ENCODE measurements around the gene GNAQ. TPM values are rescaled to one million over a fixed set of nuclear protein-coding genes. Genes with fewer than 3 reads are reported as not detected.

The GNAQ gene
- total and polyA plus RNA-seq, 2 donors (not counting 1 experiment from before 2014, with no cell fraction given): 0.60 to 1.4 TPM

DNA sequence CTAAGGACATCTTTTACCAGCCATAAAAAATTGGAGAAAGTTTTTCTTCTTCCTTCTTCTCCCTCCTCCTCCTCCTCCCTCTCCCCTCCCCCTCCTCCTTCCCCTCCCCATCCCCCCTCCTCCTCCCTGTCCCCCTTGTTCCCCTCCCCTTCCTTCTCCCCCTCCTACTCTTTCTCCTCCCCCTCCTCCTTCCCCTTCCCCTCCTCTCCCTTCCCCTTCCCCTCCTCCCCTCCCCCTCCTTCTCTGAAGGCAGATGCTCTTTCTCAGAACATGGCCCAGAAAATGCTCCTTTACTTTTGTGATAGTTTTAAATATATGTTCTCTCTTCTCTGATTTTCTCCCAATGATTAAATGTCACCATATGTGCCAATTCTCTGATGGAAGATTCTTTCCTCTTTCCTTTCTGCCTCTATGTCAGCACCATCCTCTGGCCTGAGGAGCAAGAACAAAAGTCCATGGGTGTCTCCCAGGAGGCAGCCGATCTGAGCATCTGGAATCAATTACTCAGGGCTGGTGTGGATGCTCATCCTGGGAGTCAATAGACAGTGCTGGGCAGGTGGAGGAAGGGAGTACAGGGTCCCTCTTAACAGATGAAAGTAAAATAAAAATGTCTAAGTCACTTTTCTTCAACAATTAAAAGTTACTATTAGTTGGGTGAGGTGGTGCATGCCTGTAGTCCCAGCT is 320.5 kb downstream of the GNAQ start:
- H3K4me3 Mint-ChIP-seq: no peak overlapping the region
- no peak overlapping the region for H3K4me3 ChIP-seq (ENCODE audit: control extremely low read depth in 1 of 5, extremely low read depth in 1 of 5, insufficient read depth in 1 of 5, low read depth in 2 of 5, low read length in 4 of 5)
- ATAC-seq (ENCODE audit: low read depth) (no peak), DNase-seq (no peak)
- H3K27me3 Mint-ChIP-seq: no peaks in the 10 kb centered on the region
- H4K20me1 ChIP-seq (ENCODE audit: control insufficient read depth, insufficient read depth, low read length, poor library complexity, severe bottlenecking): no peaks in the 10 kb centered on the region
- intact Hi-C loops (cut with micrococcal nuclease): no loop called here
- H3K4me1 ChIP-seq (ENCODE audit: control insufficient read depth in 2 of 2, insufficient read depth in 2 of 2, low read length in 2 of 2): peaks cover 12 to 14% of the 10 kb centered on the region in 2 donors
- no peak overlapping the region for H3K4me2 ChIP-seq (replicated peaks; ENCODE audit: low read depth, low read length, poor library complexity, severe bottlenecking)
- TF ChIP-seq EZH2 (IDR thresholded peaks at IDR 0.05; ENCODE audit: borderline replicate concordance, insufficient read depth, low read depth, low read length, poor library complexity, severe bottlenecking) (no peak), CTCF (IDR thresholded peaks at IDR 0.05) (no peak)
- no peaks in the 10 kb centered on the region for H3K9me3 Mint-ChIP-seq (ENCODE audit: insufficient read depth)
- H3K4me1 Mint-ChIP-seq: peaks cover 15% of the 10 kb centered on the region
- no peak overlapping the region for H3K27ac ChIP-seq (ENCODE audit: low read length in 2 of 2)
- no CpG with 5 or more reads among the region's 1 CpG for WGBS (ENCODE audit: insufficient coverage)
- ChIA-PET POLR2A (no interaction called here), CTCF (no interaction called here)
- H3K36me3 ChIP-seq (replicated peaks in 1 of 2; ENCODE audit: control extremely low read depth in 1 of 2, control insufficient read depth in 1 of 2, extremely low read depth in 1 of 2, insufficient read depth in 2 of 2, low read length in 1 of 2): no peaks in the 10 kb centered on the region
- H3K27ac Mint-ChIP-seq: no peak overlapping the region
- no peaks in the 10 kb centered on the region for H3K79me2 ChIP-seq (ENCODE audit: control insufficient read depth, insufficient read depth, low read length)
- no peaks in the 10 kb centered on the region for H3K27me3 ChIP-seq (replicated peaks in 1 of 4; ENCODE audit: control extremely low read depth in 1 of 4, control insufficient read depth in 3 of 4, insufficient read depth in 4 of 4, low read length in 3 of 4)
- no peak overlapping the region for H2AFZ ChIP-seq (ENCODE audit: insufficient read depth, low read depth, low read length, poor library complexity, severe bottlenecking)
- no peak overlapping the region for H3K9ac ChIP-seq (ENCODE audit: low read length)
- peaks cover 0 to 5% (median 4%) of the 10 kb centered on the region in 3 donors for H3K9me3 ChIP-seq (ENCODE audit: control extremely low read depth in 1 of 3, control insufficient read depth in 2 of 3, insufficient read depth in 1 of 3, low read length in 2 of 3)

DNA sequence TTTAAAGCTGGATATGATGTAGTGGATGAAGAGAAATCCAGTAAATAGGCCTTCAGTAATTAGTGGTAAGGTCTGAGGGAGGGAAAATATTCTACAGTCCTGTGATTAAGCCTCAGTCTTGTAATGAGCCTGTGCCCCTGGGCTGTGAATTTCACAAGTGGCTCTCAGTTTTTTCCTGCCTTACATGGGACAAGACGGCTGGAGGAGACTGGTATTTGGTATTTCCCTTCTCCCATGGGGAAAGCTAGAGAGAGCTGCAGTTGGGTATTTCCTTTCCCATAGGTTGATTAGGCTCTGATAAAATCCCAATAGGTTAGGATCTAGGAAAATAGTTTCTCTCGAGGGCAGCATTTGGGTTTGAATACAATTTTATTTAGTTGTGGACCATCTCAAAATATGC is 321.3 kb downstream of the GNAQ start:
- H3K4me3 ChIP-seq (ENCODE audit: control extremely low read depth in 1 of 5, extremely low read depth in 1 of 5, insufficient read depth in 1 of 5, low read depth in 2 of 5, low read length in 4 of 5): no peak overlapping the region
- H3K27me3 ChIP-seq (replicated peaks in 1 of 4; ENCODE audit: control extremely low read depth in 1 of 4, control insufficient read depth in 3 of 4, insufficient read depth in 4 of 4, low read length in 3 of 4): no peaks in the 10 kb centered on the region
- DNase-seq (no peak), ATAC-seq (ENCODE audit: low read depth) (no peak)
- Mint-ChIP-seq H3K9me3 (ENCODE audit: insufficient read depth) (no peaks in the 10 kb centered on the region), H3K27me3 (no peaks in the 10 kb centered on the region), H3K4me1 (peaks cover 15% of the 10 kb centered on the region), H3K4me3 (no peak overlapping the region), H3K27ac (no peak overlapping the region)
- TF ChIP-seq EZH2 (IDR thresholded peaks at IDR 0.05; ENCODE audit: borderline replicate concordance, insufficient read depth, low read depth, low read length, poor library complexity, severe bottlenecking): no peak
- no peak for TF ChIP-seq CTCF (IDR thresholded peaks at IDR 0.05)
- ChIA-PET CTCF (no interaction called here), POLR2A (no interaction called here)
- H2AFZ ChIP-seq (ENCODE audit: insufficient read depth, low read depth, low read length, poor library complexity, severe bottlenecking): no peak overlapping the region
- WGBS (ENCODE audit: insufficient coverage): 60% methylated on average over 1 of the region's 2 CpGs
- H3K9ac ChIP-seq (ENCODE audit: low read length): no peak overlapping the region
- no peaks in the 10 kb centered on the region for H4K20me1 ChIP-seq (ENCODE audit: control insufficient read depth, insufficient read depth, low read length, poor library complexity, severe bottlenecking)
- no peaks in the 10 kb centered on the region for H3K36me3 ChIP-seq (replicated peaks in 1 of 2; ENCODE audit: control extremely low read depth in 1 of 2, control insufficient read depth in 1 of 2, extremely low read depth in 1 of 2, insufficient read depth in 2 of 2, low read length in 1 of 2)
- intact Hi-C loops (cut with micrococcal nuclease): no loop called here
- H3K9me3 ChIP-seq (ENCODE audit: control extremely low read depth in 1 of 3, control insufficient read depth in 2 of 3, insufficient read depth in 1 of 3, low read length in 2 of 3): peaks cover 0 to 5% (median 4%) of the 10 kb centered on the region in 3 donors
- peak overlapping the region; percentile 19 for H3K4me2 ChIP-seq (replicated peaks; ENCODE audit: low read depth, low read length, poor library complexity, severe bottlenecking)
- H3K79me2 ChIP-seq (ENCODE audit: control insufficient read depth, insufficient read depth, low read length): no peaks in the 10 kb centered on the region
- peaks cover 12 to 14% of the 10 kb centered on the region in 2 donors for H3K4me1 ChIP-seq (ENCODE audit: control insufficient read depth in 2 of 2, insufficient read depth in 2 of 2, low read length in 2 of 2)
- H3K27ac ChIP-seq (ENCODE audit: low read length in 2 of 2): no peak overlapping the region

Data from B cell (primary cell).